Left renal pelvis (tissue), 4 donors: ENCODE data around the gene STK39. TPM values are rescaled to one million over a fixed set of nuclear protein-coding genes. Genes with fewer than 3 reads are reported as not detected.

Experiments
- DNase-seq, 4 donors: peaks; one replicate each; pipeline ENCODE4 v3.0.0-alpha.2; 2013; ENCODE audit warnings: low read depth in 4 of 4, low spot score in 3 of 4
- polyA plus RNA-seq, 4 donors: library from polyadenylated mRNA; unstranded; fragments of 120-200 nt; gene quantifications; one replicate each; pipeline ENCODE4 v1.2.1, GENCODE V29; 2013; ENCODE audit not compliant: insufficient read length in 4 of 4

The STK39 gene
- polyA plus RNA-seq, 4 donors: 30.1 to 40.2 (median 32.5) TPM

DNA sequence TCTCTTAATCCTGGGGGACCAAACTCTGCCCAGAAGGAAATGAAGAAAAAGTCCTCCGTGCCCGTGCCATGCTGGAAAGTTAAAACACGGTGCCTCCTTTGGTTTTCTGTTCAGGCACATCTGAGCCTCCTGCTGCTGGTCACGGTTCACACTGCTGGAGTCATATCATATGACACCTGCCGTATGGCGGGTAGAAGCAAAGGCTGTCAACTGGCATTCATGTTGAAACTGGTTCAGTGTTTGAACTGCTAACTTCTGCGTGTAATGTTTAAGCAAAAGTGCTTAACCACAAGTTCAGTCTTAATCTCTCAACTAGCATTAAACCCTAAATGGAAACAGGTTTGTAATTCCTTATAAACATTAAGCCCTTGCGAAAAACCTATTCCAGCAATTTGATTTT, 3.1 kb downstream of the STK39 start:
- peak in 2 of 4 donors; percentile 54 to 61 for DNase-seq

DNA sequence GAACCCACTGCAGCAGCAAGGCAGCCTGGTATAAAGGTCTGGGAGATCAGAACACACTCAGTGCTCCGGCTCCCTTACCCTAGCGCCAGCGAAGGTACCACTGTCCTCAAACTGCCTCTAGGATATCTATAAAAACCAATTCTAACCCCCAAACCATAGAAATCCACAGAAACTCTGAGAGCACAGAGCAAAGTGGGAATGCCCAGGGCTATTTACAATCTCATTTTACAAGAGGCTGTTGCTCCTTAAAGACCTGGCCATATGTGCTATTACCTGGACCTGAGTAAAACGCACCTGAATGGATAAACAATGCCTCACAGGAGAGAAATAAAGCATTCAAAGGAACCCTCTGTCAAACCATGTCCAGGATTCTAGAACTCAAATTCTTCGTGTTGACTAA, 4.3 kb downstream of the STK39 start:
- DNase-seq: no peak

GRCh38 chr2:168241746-168242145, 5.6 kb downstream of the STK39 start:
- DNase-seq: no peak

- DNase-seq: no peak
Measured at GRCh38 chr2:168241208-168241607, 6.2 kb downstream of the STK39 start.

DNA sequence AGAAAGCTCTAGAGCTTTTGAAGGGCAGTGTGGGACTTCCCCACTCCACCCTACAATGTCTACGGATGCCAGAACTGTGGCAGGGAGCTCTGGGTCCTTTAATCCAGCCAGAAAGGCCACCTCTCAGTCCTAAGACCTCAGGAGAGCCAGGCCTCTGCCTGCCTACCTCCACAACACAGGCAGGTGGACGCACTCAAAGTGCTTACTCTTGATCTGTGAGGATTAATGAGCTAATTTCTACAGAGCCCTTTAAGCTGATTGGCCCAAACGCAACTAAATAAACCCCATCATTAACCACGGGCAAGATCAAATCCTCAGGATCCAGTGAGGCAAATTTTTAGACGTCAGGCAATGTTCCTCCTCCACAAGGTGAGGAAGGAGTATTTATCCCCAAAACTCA, 8.1 kb downstream of the STK39 start:
- no peak for DNase-seq

GRCh38 chr2:168237741-168238140, 9.7 kb downstream of the STK39 start:
- DNase-seq: no peak

DNA sequence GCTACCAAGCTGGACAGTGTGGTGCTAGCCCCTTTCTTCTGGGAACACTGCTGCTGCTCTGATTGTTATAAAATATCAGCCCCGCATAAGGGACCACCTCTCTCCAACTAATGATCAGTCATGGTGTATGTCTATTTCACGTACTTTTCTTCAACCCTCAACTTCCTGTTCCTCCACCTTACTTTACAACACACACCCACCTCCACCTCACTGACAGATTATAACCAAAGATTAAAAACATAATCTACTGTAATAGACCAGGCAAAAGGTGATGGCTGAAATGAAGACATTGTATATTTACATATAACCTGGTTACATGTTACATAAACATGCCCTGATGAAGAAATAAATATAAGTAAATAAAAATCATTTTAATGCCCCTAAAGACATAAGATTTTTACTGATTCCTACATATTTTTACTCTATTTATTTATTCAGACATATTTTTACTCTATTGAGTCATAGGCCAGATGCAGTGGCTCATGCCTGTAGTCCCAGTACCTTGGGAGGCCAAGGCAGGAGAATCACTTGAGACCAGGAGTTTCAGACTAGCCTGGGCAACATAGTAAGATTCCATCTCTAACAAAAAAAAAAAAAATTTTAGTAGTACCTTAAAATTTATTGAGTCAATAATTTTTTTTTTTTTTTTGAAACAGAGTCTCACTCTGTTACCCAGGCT, 12.8 kb downstream of the STK39 start:
- DNase-seq: no peak

DNA sequence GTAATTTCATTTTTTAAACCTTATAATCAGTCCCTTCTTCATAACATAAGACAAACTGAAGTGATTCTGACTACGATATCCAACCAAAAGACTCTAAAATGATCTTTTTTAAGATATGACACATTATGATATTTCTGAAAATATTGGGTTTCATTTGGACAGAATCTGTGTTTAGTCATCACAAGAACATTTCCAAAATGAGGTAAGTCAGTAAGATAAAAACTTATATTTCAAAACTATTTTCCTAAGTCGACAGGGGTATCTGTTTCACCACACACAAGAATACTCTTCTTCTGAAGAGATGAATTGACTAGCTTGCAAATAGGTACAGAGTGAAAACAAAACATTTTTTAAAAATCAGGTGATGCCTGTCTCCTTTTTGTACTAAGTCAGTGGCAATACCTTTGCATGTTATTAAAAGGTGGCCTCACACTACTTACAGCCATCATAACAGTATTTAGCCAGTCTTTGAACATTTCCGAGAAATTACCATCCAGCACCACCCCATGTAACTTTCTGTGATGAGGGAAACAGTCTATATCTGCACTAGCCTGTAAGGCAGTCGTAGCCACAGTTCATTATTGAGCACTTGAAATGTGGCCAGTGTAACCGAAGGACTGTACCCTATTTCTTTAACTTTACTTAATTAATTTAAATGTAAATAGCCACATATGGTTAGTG, 13.5 kb downstream of the STK39 start:
- no peak for DNase-seq

DNA sequence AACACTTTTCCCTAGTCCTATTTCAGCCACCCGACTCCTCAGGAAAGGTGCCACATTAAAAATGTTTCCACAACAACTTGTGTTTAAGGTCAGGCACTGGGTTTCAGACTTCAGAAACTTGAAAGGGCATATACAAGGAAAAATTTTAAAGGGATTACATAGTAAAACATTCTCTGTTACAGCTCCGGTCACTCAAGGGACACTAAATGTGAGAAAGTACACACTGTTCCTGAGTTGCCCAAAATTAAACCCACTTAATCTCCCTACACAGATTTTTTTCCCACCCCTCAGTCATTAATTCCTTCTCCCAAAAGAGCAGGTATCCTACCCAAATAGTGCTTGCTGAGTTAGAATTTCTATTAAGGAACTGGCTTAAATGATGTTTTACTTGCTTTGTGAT, 14.2 kb downstream of the STK39 start:
- DNase-seq: no peak

GRCh38 chr2:168231609-168232241, 15.7 kb downstream of the STK39 start:
- DNase-seq: no peak

DNA sequence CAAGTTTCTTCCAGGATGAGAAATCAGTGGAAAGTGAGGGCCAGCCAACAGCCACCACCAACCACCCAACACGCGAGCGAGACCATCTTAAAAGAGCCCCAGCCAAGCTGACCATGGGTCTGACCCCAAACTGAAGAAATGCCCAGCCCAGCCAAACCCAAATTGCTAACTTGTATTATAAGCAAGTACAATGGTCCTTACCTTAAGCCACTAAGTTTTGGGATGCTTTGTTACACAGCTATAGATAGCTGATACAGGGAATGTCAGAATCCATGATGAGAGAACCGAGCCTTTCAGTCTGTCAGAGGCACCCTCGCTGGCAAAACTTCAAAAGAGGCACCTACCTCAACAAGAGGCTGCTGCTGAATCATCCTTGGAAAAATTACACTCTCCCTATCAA, 17.0 kb downstream of the STK39 start:
- DNase-seq: no peak

DNA sequence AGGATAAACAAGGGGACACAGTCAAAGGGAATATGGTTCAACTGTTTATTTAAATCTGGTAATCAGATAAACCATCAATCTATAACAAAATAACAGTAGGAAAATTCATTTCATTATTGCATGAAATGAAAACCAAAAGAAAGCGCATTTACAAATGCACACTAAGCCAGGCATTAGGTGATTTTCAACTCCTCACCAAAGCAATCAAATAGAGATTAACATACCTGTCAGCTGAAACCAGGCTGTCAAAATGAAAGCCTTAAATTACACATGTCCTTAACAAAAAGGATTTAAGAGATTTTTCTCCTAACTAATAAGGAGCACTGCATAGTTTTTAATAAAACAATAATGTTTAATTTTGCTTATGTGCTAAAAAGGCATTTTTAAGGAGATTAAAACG, 23.0 kb downstream of the STK39 start:
- no peak for DNase-seq

- DNase-seq: no peak
Measured at GRCh38 chr2:168222088-168222487, 25.3 kb downstream of the STK39 start.

GRCh38 chr2:168220965-168221819, 26.2 kb downstream of the STK39 start:
- DNase-seq: no peak

DNA sequence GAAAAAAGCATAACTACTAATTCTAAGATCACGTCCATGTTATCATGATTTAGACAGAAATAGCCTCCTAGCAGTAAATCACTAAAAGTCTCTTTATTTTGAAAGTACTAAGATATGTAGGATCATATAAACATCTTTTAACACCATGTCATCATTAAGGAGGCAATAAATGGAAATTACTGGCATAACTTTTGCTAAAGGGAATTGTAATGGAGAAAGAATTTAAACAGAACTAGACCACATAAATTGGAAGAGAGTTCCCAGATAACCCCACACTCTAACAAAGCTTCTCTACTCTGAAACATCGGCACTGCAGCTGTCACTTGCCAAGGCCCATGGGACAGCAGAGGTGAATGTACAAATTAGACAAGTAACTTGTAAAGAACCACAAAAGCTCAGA, 29.5 kb downstream of the STK39 start:
- no peak for DNase-seq

DNA sequence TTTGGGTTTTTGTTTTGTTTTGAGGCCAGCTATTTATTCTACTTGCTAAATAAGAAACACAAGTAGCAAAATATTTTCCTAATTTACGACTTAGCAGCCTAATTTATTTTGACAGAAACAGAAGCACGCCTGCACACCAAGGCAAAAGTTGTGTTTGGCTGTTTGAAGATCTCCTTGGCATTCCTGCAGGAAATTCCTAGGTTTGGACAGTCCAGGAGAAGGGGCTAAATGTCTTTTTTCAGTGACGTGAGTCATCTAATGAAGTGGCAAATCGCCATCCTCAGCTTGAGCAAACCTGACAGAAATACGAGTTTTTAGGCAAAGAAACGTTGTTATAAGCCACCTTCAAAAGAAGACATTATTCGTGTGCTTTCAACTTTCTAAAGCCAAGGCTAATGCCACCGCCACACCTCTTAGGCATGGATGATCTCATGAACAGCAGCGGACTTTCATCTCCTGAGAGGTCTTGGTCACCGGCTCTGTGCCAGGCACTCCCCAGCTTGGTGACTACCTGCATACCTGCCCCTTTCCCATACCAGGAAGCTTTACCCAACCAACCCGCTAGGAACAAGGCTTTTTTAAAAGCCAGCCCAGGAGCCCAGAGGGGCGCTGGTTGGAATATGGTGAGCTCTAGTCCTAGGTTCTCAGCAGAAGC, 30.9 kb downstream of the STK39 start:
- no peak for DNase-seq

- DNase-seq: no peak
Measured at GRCh38 chr2:168215813-168216212, 31.6 kb downstream of the STK39 start.

DNA sequence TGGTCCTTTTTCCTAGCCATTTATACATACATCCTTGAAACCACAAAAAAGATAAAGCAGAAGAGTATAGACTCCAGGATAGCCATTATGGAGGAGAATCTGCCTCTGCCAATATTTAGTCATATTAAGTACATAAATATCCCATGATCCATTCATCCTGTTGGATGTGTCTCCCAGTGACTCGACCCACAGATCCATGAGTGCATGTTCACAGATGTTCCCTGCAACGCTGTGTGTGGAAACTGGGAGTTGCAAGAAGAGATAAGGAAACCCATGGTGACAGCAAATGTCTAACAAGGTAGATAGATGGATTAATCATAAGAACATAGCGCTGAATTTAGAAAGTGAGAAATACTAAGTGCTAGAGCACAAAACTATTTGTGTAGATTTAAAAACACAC, 34.5 kb downstream of the STK39 start:
- no peak for DNase-seq

DNA sequence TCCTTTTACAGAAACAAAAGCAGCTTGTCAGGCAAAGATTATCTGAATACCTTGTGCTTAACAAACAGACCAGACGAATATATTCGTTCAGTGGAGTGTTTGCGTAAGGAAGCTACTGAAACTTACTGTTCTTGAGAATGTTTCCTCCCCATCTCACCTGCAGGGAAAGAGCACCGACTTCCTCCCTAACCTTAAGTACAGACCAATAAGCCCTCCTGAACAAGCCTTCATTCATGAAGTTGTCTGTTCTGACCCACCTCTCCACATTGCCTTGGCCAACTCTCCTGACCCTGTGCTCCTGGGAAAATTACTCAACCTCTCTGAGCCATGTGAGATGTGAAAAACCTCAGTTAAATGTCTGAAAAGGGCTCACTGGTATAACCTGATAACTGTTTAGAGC, 35.2 kb downstream of the STK39 start:
- no peak for DNase-seq

DNA sequence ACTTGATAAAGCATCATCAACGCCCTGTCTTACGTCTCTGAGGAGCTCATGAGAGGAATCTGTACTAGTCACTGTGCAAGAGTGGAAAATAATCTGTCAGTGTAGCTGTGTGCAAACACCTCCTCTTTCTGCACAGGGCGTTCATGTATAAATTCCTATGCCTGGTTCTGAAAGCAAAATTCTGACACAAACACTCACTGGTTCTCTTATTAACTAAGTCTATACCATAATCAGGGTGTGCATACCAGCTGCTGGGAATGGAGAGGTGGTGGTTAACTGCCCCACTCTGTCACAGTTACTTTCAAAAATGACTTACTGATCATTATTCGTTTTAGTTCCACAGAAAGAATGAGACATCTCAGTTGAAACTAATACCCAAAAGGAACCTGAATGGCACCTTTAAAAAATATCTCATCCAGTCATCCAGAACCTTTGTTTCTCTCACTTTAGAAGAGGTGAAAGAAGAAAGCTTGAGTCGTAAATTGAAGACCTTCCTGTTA, 35.7 kb downstream of the STK39 start:
- no peak for DNase-seq
